ENCODE measurements around the gene RGS6. TPM values are rescaled to one million over a fixed set of nuclear protein-coding genes. Genes with fewer than 3 reads are reported as not detected.

The RGS6 gene
- total RNA-seq, 2 donors from 2014 or later: 0.08 TPM; not detected in 1

DNA sequence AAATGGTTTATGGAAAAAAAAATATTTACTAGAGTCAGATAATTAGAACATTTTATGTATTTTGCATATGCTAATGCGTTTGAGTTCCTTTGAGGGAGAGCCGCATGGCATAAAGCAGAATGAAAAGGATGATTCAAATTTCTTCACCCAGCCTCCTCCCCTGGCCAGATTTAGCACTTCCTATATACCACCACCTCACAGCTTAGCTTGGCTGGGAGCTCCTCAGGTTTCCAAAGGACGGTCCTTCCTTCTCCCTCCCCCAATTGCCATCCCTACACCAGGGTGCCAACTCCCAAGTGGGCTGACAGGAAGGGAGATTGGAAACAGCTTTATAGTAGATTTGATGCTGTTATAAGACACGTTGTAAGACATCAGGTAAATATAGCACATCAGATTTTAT is 157.4 kb downstream of the RGS6 start:
- no peaks in the 10 kb centered on the region for H3K9me3 Mint-ChIP-seq
- H3K36me3 Mint-ChIP-seq: no peaks in the 10 kb centered on the region
- no peak overlapping the region for H3K4me3 Mint-ChIP-seq
- H3K27ac Mint-ChIP-seq: no peak overlapping the region
- DNase-seq (ENCODE audit: low spot score) (no peak), ATAC-seq (no peak)
- peaks cover 0 to 1% of the 10 kb centered on the region in 2 donors for H3K4me1 Mint-ChIP-seq (ENCODE audit: low read depth in 2 of 2)
- peaks cover 24 to 29% of the 10 kb centered on the region in 2 donors for H3K27me3 Mint-ChIP-seq

DNA sequence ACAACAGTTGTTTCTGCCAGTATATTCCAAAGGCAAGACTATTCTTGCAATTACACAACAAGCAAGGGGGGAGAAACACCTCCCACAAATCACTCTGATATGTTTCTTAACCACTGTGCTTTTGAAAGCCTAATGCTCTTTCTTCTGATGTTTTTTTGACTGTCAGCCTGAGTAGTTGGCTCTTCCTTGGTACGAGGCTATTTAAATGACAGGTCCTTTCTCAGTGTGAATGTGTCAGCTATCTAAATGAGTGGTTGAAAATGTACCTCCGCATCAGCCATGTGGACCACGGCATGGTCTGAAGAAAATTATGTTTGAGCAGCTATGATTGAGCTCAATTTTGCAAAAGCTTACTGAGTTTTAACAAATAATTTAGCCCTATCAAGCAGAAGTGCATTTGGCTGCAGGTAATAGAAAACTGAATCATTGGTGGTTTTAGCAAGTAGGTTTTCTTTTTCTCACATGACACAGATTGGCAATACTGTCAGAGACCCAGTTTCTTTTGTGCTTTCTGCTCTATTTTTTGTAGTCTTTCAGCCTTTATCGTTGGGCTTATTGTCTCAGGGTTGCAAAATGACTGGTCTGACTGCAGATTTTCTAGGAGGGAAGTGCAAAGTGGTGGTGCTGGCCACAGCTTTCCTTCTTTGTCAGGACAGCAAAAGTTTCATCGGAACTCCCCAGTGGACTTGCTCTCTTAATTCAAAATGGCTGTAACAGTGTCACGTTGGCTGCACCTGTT is 162.8 kb downstream of the RGS6 start:
- peak overlapping the region in 1 of 2 donors; percentile 26 for H3K27ac Mint-ChIP-seq
- H3K36me3 Mint-ChIP-seq: no peaks in the 10 kb centered on the region
- DNase-seq (ENCODE audit: low spot score): no peak
- H3K27me3 Mint-ChIP-seq: peaks cover 20 to 26% of the 10 kb centered on the region in 2 donors
- no peaks in the 10 kb centered on the region for H3K9me3 Mint-ChIP-seq
- peaks cover 0 to 13% of the 10 kb centered on the region in 2 donors for H3K4me1 Mint-ChIP-seq (ENCODE audit: low read depth in 2 of 2)
- peak in 1 of 2 donors; percentile 78 for ATAC-seq
- peak overlapping the region; percentile 30 for H3K4me3 Mint-ChIP-seq

- ATAC-seq (no peak), DNase-seq (ENCODE audit: low spot score) (no peak)
Measured at GRCh38 chr14:72097173-72097783, 165.0 kb downstream of the RGS6 start.

DNA sequence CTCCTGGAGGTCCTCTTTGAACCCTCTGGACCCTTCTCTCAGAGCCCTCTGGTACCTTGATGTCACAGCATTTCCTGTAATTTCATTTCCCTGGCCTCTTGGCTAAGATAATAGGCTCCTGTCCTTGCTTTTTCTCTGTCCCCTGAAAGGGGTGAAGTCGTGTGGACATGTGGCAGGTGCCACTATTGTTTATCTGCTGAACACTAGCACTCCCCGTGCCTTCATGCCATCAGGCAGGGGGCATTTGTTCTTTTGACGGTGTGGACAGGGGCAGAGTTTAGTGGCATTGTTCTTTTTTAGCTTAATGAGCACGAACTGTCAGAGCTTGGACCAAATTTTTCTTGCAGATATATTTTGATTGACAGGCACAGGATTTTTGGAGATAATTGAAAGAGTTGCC is 166.0 kb downstream of the RGS6 start:
- Mint-ChIP-seq H3K27ac (no peak overlapping the region), H3K4me1 (ENCODE audit: low read depth in 2 of 2) (peaks cover 0 to 13% of the 10 kb centered on the region in 2 donors), H3K4me3 (no peak overlapping the region), H3K36me3 (no peaks in the 10 kb centered on the region), H3K9me3 (no peaks in the 10 kb centered on the region), H3K27me3 (peaks cover 25 to 26% of the 10 kb centered on the region in 2 donors)
- DNase-seq (ENCODE audit: low spot score): no peak
- no peak for ATAC-seq

More at GRCh38 chr14:72097173-72097783, 165.0 kb downstream of the RGS6 start:
- Mint-ChIP-seq H3K36me3 (no peaks in the 10 kb centered on the region), H3K4me3 (no peak overlapping the region), H3K27me3 (peaks cover 23 to 25% of the 10 kb centered on the region in 2 donors), H3K4me1 (ENCODE audit: low read depth in 2 of 2) (peaks cover 0 to 13% of the 10 kb centered on the region in 2 donors), H3K27ac (no peak overlapping the region), H3K9me3 (no peaks in the 10 kb centered on the region)

- ATAC-seq (no peak), DNase-seq (ENCODE audit: low spot score) (no peak)
- Mint-ChIP-seq H3K36me3 (no peaks in the 10 kb centered on the region), H3K4me3 (no peak overlapping the region), H3K9me3 (no peaks in the 10 kb centered on the region), H3K27me3 (peaks cover 27 to 29% of the 10 kb centered on the region in 2 donors), H3K27ac (no peak overlapping the region), H3K4me1 (ENCODE audit: low read depth in 2 of 2) (peaks cover 0 to 12% of the 10 kb centered on the region in 2 donors)
Measured at GRCh38 chr14:72099566-72099965, 167.3 kb downstream of the RGS6 start.

- H3K9me3 Mint-ChIP-seq: no peaks in the 10 kb centered on the region
- ATAC-seq (no peak), DNase-seq (ENCODE audit: low spot score) (peak; percentile 64)
- no peaks in the 10 kb centered on the region for H3K4me1 Mint-ChIP-seq (ENCODE audit: low read depth in 2 of 2)
- no peaks in the 10 kb centered on the region for H3K36me3 Mint-ChIP-seq
- H3K4me3 Mint-ChIP-seq: no peak overlapping the region
- H3K27ac Mint-ChIP-seq: no peak overlapping the region
- peaks cover 36 to 52% of the 10 kb centered on the region in 2 donors for H3K27me3 Mint-ChIP-seq
Measured at GRCh38 chr14:72104011-72104613, 171.9 kb downstream of the RGS6 start.

DNA sequence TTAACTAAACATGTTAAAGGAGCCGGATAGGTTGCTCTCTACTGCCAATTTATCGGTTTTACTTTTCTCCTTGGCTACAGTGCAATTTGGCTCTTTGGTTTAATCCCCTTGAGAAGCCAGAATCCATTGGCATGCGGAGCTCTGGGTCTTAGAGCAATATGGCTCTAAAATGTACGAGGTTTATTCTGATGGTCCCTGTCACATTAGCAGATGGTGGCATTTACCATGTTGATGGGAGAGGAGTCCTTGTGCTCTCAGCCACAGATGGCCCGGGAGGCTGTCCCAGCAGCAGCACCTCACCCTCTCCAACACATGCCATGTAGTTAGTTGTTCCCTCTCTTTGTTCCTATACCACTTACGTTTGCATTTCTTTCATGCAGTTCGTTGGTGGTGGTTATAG is 179.7 kb downstream of the RGS6 start:
- Mint-ChIP-seq H3K4me1 (ENCODE audit: low read depth in 2 of 2) (no peaks in the 10 kb centered on the region), H3K36me3 (no peaks in the 10 kb centered on the region), H3K9me3 (no peaks in the 10 kb centered on the region), H3K27me3 (peaks cover 26 to 47% of the 10 kb centered on the region in 2 donors), H3K4me3 (no peak overlapping the region), H3K27ac (no peak overlapping the region)
- ATAC-seq: no peak
- DNase-seq (ENCODE audit: low spot score): no peak

- Mint-ChIP-seq H3K27me3 (peaks cover 23 to 44% of the 10 kb centered on the region in 2 donors), H3K4me3 (no peak overlapping the region), H3K4me1 (ENCODE audit: low read depth in 2 of 2) (no peaks in the 10 kb centered on the region), H3K9me3 (no peaks in the 10 kb centered on the region), H3K36me3 (no peaks in the 10 kb centered on the region), H3K27ac (no peak overlapping the region)
- ATAC-seq (no peak), DNase-seq (ENCODE audit: low spot score) (no peak)
Measured at GRCh38 chr14:72118841-72119240, 186.6 kb downstream of the RGS6 start.

GRCh38 chr14:72120315-72120714 is 188.1 kb downstream of the RGS6 start:
- H3K4me3 Mint-ChIP-seq: no peak overlapping the region
- H3K36me3 Mint-ChIP-seq: no peaks in the 10 kb centered on the region
- no peak overlapping the region for H3K27ac Mint-ChIP-seq
- ATAC-seq (no peak), DNase-seq (ENCODE audit: low spot score) (no peak)
- H3K9me3 Mint-ChIP-seq: no peaks in the 10 kb centered on the region
- H3K27me3 Mint-ChIP-seq: peaks cover 23 to 36% of the 10 kb centered on the region in 2 donors
- no peaks in the 10 kb centered on the region for H3K4me1 Mint-ChIP-seq (ENCODE audit: low read depth in 2 of 2)

- Mint-ChIP-seq H3K9me3 (no peaks in the 10 kb centered on the region), H3K27me3 (peaks cover 19 to 35% of the 10 kb centered on the region in 2 donors), H3K4me1 (ENCODE audit: low read depth in 2 of 2) (peaks cover 5% of the 10 kb centered on the region in 2 donors), H3K27ac (no peak overlapping the region), H3K4me3 (no peak overlapping the region), H3K36me3 (no peaks in the 10 kb centered on the region)
- ATAC-seq (no peak), DNase-seq (ENCODE audit: low spot score) (no peak)
Measured at GRCh38 chr14:72123755-72124154, 191.5 kb downstream of the RGS6 start.

GRCh38 chr14:72124171-72124570 is 191.9 kb downstream of the RGS6 start:
- ATAC-seq (no peak), DNase-seq (ENCODE audit: low spot score) (no peak)
- no peak overlapping the region for H3K27ac Mint-ChIP-seq
- H3K36me3 Mint-ChIP-seq: no peaks in the 10 kb centered on the region
- no peaks in the 10 kb centered on the region for H3K9me3 Mint-ChIP-seq
- no peak overlapping the region for H3K4me3 Mint-ChIP-seq
- H3K27me3 Mint-ChIP-seq: peaks cover 16 to 32% of the 10 kb centered on the region in 2 donors
- H3K4me1 Mint-ChIP-seq (ENCODE audit: low read depth in 2 of 2): peaks cover 5 to 6% of the 10 kb centered on the region in 2 donors

- DNase-seq (ENCODE audit: low spot score) (no peak), ATAC-seq (no peak)
- H3K9me3 Mint-ChIP-seq: no peaks in the 10 kb centered on the region
- H3K4me3 Mint-ChIP-seq: no peak overlapping the region
- H3K27me3 Mint-ChIP-seq: peaks cover 15 to 25% of the 10 kb centered on the region in 2 donors
- no peak overlapping the region for H3K27ac Mint-ChIP-seq
- H3K4me1 Mint-ChIP-seq (ENCODE audit: low read depth in 2 of 2): peaks cover 5 to 6% of the 10 kb centered on the region in 2 donors
- H3K36me3 Mint-ChIP-seq: no peaks in the 10 kb centered on the region
Measured at GRCh38 chr14:72126091-72126490, 193.9 kb downstream of the RGS6 start.

DNA sequence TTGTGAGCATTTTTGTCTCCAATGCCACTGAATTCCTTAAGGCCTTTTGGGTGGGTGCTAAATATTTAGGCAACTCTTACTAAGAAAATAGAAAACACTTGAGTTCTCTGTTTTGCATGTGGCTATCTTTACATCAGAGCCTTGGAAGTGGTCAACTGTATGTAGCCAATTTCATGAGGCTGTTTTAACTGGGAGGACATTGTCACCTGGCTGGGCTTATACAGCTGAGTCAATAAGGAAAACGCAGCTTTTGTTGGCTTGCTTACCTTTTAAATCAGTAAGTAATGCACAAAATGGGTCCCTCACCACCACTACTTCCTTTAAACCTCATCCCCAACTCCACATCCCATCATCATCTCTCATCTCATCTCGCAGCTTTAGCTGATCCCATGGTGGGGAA is 194.3 kb downstream of the RGS6 start:
- no peaks in the 10 kb centered on the region for H3K36me3 Mint-ChIP-seq
- no peak for ATAC-seq
- no peak overlapping the region for H3K4me3 Mint-ChIP-seq
- DNase-seq (ENCODE audit: low spot score): no peak
- peaks cover 12 to 24% of the 10 kb centered on the region in 2 donors for H3K27me3 Mint-ChIP-seq
- H3K9me3 Mint-ChIP-seq: no peaks in the 10 kb centered on the region
- no peak overlapping the region for H3K27ac Mint-ChIP-seq
- H3K4me1 Mint-ChIP-seq (ENCODE audit: low read depth in 2 of 2): peaks cover 5 to 6% of the 10 kb centered on the region in 2 donors

GRCh38 chr14:72128629-72129028 is 196.4 kb downstream of the RGS6 start:
- H3K4me1 Mint-ChIP-seq (ENCODE audit: low read depth in 2 of 2): peaks cover 5 to 6% of the 10 kb centered on the region in 2 donors
- H3K27me3 Mint-ChIP-seq: peaks cover 15 to 40% of the 10 kb centered on the region in 2 donors
- peak; percentile 57 to 60 for ATAC-seq
- DNase-seq (ENCODE audit: low spot score): no peak
- H3K4me3 Mint-ChIP-seq: no peak overlapping the region
- H3K9me3 Mint-ChIP-seq: no peaks in the 10 kb centered on the region
- no peaks in the 10 kb centered on the region for H3K36me3 Mint-ChIP-seq
- no peak overlapping the region for H3K27ac Mint-ChIP-seq

All from natural killer cell treated with Interleukin-12 subunit alpha and Interleukin-12 subunit beta and Interleukin-15 and Interleukin-18, amount 100 ng/mL, for 72 hours (primary cell).